ENCODE data around the gene GATAD2B.

GATAD2B gene

DNA sequence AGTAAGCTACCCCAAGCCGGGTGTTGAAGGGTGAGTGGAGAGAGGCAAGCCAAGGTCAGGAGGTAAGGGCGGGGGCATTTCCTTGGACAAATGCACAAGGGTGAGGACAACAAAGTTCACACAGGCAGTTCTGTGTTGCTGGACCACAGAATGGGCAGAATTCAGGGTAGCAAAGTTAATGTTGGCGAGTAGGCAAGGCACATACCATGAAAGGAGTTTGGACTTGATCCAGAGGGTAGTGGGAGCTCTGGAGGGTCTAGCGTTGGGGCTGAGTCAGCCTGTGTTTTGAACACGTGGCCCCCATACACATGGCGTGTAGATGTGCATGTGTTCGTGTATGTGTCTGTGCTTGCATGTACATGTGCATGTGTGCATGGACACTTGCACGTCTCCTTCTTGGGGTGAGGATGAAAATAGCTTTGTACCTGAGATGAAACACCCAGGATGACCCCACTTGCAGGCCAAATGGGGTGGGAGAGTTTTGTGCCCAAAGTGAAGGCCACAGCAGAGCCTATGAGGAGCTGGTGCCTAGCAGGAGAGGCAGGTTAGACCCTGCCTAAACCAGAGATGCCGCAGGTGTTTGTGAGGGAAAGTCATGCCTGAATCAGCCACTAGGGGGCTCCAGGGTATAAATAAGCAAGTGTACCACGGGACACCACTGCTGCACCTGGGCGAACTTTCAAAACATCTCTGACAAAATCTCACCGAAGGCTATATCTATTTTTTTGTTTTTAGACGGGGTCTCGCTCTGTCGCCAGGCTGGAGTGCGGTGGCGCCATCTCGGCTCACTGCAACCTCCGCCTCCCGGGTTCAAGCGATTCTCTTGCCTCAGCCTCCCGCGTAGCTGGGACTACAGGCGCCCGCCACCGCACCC, 125.7 kb downstream of the GATAD2B start:
- TF ChIP-seq, protein P1, sequence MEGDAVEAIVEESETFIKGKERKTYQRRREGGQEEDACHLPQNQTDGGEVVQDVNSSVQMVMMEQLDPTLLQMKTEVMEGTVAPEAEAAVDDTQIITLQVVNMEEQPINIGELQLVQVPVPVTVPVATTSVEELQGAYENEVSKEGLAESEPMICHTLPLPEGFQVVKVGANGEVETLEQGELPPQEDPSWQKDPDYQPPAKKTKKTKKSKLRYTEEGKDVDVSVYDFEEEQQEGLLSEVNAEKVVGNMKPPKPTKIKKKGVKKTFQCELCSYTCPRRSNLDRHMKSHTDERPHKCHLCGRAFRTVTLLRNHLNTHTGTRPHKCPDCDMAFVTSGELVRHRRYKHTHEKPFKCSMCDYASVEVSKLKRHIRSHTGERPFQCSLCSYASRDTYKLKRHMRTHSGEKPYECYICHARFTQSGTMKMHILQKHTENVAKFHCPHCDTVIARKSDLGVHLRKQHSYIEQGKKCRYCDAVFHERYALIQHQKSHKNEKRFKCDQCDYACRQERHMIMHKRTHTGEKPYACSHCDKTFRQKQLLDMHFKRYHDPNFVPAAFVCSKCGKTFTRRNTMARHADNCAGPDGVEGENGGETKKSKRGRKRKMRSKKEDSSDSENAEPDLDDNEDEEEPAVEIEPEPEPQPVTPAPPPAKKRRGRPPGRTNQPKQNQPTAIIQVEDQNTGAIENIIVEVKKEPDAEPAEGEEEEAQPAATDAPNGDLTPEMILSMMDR (IDR thresholded peaks at IDR 0.05) = peak; percentile 91

DNA sequence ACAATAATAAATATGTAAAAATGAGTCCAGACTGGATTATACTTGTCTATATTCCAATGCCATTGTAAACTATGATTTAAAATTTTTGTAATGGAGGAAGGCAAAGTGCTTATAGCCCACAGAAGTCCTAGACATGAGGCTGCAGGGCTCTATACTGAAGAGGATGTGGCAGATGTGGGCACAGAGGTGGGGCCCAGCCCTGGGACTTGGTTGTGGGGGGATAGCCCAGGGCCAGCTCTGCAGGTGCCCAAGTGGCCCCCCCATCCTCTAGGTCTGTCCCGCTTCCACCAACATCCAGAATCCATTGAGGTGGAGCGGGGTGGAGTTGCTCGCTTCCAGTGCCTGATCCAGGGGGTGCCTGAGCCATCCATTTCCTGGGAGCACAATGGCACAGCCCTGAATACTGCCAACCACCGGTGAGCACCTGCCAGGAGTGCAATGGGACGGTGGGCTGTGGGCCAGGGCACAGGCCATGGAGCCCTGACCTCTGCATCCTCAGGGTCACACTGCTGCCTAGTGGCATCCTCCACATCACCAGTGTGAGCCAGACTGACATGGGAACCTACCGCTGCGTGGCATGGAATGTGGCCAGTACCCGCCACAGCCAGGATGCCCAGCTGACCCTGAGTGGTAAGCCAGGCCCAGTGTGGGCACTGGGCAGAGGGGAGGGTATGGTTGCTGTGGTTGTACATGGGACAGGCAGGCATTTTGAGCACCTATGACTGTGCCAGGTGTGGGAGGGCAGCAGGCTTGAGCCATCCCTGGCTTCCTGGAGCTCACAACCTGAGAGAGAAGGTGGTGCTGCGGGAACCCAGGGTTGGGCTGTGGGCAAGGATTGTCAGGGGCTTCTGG, 126.6 kb downstream of the GATAD2B start:
- TF ChIP-seq, protein P1 (IDR thresholded peaks at IDR 0.05) = no peak

DNA sequence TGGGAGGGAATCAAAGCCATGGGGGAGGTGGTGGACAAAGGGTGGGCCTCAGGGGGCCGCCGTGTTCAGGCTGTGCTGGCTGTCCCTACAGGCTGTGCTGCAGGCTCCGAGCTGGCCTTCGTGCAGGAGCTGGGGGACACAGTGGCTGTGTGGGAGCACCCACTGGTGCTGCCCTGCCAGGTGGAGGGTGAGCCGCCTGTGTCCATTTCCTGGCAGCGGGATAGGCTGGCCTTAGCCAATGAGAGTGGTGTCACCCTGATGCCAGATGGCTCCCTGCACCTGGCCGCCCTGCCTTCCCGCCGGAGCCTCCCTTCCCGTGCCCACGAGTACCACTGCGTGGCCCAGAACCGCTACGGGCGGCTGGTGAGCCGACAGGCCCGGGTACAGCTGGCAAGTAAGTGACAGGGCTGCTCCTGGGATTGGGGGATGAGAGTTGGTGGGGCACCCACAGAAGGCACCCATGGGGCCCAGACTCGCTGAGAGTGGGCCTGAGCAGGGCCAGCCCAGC, 127.4 kb downstream of the GATAD2B start:
- TF ChIP-seq, protein P1 (IDR thresholded peaks at IDR 0.05) = no peak

DNA sequence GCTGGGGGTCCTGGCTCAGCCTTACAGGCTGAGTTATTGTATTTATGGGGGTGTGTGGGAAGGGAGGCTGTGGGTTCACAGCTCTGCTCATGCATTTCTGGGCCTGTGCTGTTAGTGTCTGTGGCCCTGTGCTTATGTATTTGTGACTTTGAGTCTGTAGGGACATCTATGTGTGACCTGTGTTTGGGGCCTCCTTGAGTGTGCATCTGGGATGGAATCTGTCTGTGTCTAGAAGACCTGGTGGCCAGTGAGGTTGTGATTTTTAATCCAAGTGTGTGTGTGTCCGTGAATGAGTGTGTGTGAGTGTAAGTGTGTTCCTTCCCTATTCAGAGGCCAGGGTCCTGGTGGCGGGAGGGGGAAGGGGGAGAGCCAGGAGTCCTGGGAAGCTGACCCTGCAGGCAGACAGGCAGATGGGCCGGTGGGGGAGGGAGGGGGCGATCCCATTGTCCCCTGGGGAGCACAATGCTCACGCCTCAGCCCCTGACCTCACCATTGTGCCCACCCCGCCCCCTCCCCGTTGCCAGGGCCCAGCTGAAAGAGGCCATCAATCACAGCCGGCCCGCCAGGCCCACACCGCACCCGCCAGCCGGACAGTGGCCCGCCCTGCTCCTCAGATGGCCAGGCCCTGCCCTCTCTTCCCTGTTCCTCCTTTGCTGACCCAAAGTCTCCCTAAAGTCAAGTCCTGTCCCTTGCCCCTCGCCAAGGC, 128.0 kb downstream of the GATAD2B start:
- TF ChIP-seq, protein P1 (IDR thresholded peaks at IDR 0.05) = no peak

DNA sequence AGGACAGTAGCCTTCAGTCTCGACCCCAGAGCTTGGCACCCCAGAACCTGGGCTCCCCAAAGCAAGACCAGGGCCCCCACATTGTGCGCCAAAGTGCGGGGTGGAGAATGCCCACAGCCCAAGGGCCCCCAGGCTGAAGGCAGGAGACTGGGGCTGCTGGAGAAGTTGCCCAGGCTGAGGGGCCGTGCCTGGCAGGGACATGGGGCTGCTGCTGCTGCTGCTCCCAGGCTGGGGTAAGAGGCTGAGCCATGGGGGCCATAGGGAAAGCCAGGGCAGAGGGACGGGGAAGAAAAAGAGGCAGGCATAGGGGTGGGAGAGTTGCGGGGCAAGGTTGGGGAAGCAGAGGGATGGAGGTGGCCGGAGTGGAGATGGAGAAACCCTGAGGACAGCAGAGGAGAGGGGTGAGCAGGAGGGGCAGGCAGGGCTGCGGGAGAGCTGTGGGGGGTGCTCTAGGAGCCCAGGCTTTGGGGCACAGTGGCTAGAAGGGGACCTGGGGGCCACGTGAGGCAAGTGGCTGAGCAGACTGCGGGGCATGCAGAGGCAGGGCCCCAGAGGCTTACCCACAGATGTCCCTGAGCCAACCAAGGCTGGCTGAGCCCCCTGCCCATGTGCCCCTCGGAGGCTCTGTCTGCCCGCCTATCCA, 128.7 kb downstream of the GATAD2B start:
- TF ChIP-seq, protein P1 (IDR thresholded peaks at IDR 0.05) = no peak

DNA sequence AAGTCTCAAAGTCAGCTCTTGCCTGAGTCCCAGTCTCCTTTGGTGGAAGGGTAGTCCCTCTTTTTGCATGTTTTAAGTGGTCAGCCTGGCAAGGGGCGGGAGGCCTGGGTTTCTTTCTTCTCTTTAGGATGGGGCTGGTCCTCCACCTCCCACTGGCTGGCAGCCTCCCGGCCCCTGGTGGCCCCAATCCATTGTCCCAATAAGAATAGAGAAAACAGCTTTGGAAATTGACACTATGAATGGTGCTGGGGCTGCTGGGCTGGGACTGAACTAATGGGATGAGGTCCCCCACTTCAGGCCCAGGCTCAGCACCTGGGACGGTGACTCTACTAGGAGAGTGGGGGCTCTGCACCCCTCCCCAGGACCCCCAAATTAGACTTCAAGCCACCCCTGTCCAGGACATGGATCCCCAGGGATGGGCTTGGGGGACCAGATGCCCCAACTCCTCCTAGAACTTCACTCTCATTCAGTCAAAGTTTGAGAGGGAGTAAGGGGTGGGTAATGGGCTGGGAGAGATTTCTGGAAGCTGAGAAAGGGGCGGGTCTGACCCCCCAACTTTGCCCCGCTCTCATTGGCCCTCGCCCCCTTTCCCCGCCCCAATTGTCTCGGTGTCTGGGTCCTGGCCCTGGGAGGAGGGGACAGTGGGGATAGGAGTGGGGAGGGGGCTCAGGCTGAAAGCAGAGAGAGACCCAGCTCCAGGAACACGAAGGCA, 129.4 kb downstream of the GATAD2B start:
- TF ChIP-seq, protein P1 (IDR thresholded peaks at IDR 0.05) = no peak
